Activated T-cell treated with anti-CD3 and anti-CD28 coated beads for 24 hours (primary cell): Measurements from ENCODE around the gene CCIN.
"Not testable (repeated sequence)": the region's sequence is repeated elsewhere in the genome, so short reads cannot be mapped to it uniquely, and the experiment has no call there.

ENCODE experiments used
- DNase-seq: peaks from one replicate; pipeline ENCODE4 v3.0.0-alpha.2; 2020; ENCODE audit warnings: low read depth

The CCIN gene

GRCh38 chr9:36141288-36141687 lies 27.9 kb upstream of the CCIN start:
- no peak for DNase-seq

GRCh38 chr9:36141761-36142160 lies 27.4 kb upstream of the CCIN start:
- no peak for DNase-seq

- DNase-seq = no peak
These were observed 26.5 kb upstream of the CCIN start for GRCh38 chr9:36142510-36143244.

- no peak for DNase-seq
These were observed 25.9 kb upstream of the CCIN start for GRCh38 chr9:36143245-36143641.

GRCh38 chr9:36144309-36145232 lies 24.6 kb upstream of the CCIN start:
- DNase-seq = no peak

- DNase-seq = no peak
These were observed 23.2 kb upstream of the CCIN start for GRCh38 chr9:36145970-36146369.

GRCh38 chr9:36146651-36147050 lies 22.5 kb upstream of the CCIN start:
- DNase-seq = no peak

- no peak for DNase-seq
These were observed 21.6 kb upstream of the CCIN start for GRCh38 chr9:36147441-36148175.

- DNase-seq = peak; percentile 51
These were observed 20.7 kb upstream of the CCIN start for GRCh38 chr9:36148311-36149051.

- no peak for DNase-seq
These were observed 20.0 kb upstream of the CCIN start for GRCh38 chr9:36149197-36149596.

- no peak for DNase-seq
These were observed 18.4 kb upstream of the CCIN start for GRCh38 chr9:36150574-36151315.

GRCh38 chr9:36151316-36152210 lies 17.6 kb upstream of the CCIN start:
- DNase-seq = peak; percentile 83

GRCh38 chr9:36152741-36153438 lies 16.3 kb upstream of the CCIN start:
- no peak for DNase-seq

GRCh38 chr9:36153746-36154145 lies 15.4 kb upstream of the CCIN start:
- DNase-seq = no peak

GRCh38 chr9:36154331-36154952 lies 14.7 kb upstream of the CCIN start:
- no peak for DNase-seq

- no peak for DNase-seq
These were observed 13.1 kb upstream of the CCIN start for GRCh38 chr9:36156116-36156515.

GRCh38 chr9:36158122-36158521 lies 11.1 kb upstream of the CCIN start:
- DNase-seq = no peak

- DNase-seq = no peak
These were observed 10.3 kb upstream of the CCIN start for GRCh38 chr9:36158917-36159316.

GRCh38 chr9:36159509-36159908 lies 9.7 kb upstream of the CCIN start:
- not testable (repeated sequence) for DNase-seq
